NCI-H1105 (cell line): ENCODE results near the gene RNF222.

Experiments
- DNase-seq: peaks from one replicate; lab custom pipeline; 2025; lab: John Stamatoyannopoulos, UW

Gene RNF222

GRCh38 chr17:8345052-8345690, 52.5 kb downstream of the RNF222 start:
- no peak for DNase-seq

GRCh38 chr17:8341456-8341855, 56.2 kb downstream of the RNF222 start:
- no peak for DNase-seq
